ENCODE data around the gene LMNB1.
"Not testable (repeated sequence)": the region's sequence is repeated elsewhere in the genome, so short reads cannot be mapped to it uniquely, and the experiment has no call there.

LMNB1 gene

DNA sequence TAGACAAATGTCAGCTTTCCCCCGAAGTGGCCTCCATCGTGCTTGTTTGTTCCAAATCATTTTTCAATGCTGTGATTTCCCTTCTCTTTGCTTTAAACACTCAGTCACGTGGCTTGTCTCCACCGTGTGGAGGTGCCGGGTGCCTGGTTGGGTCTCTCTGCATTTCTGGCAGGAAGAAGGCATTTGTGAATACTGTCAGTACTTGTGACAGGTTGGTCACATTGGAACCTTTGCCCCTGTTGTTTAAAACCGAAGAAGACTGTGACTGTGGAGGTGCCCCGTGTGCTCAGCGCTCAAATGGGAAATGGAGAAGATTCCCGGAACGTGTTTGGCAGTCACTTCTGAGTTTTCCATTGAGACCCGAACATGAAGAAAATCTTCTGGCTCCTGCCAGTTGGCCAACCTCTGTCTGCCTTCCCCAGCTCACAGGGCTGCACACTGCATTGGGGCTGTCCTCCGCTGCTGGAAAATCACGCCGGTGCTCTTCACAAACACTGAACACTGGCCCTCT, 74.6 kb downstream of the LMNB1 start:
- H3K4me3 ChIP-seq (ENCODE audit: low read length), result no peak overlapping the region
- TF ChIP-seq ZNF274 (IDR thresholded peaks at IDR 0.05; ENCODE audit: low read depth, low read length), result no peak

DNA sequence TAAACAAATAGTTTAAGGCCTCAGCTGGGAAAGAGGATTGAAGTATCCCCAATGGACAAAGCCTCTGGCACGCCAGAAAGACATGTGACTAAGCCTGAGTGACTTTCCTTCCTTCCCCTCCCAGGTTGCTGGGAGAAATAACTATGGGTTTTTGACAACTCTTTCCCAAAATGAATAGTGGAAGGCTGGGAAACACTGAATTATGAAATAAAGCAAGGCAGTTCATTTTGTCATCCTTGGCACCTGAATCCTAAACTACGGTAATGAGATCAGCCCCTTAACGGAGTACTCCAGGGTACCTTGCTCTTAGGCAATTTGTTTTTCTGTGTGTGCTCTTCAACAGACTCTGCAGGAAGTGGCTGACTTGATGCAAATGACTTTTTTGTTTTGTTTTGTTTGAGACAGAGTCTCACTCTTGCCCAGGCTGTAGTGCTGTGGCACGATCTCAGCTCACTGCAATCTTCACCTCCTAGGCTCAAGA, 75.2 kb downstream of the LMNB1 start:
- H3K4me3 ChIP-seq (ENCODE audit: low read length), result no peak overlapping the region
- TF ChIP-seq ZNF274 (IDR thresholded peaks at IDR 0.05; ENCODE audit: low read depth, low read length), result no peak

DNA sequence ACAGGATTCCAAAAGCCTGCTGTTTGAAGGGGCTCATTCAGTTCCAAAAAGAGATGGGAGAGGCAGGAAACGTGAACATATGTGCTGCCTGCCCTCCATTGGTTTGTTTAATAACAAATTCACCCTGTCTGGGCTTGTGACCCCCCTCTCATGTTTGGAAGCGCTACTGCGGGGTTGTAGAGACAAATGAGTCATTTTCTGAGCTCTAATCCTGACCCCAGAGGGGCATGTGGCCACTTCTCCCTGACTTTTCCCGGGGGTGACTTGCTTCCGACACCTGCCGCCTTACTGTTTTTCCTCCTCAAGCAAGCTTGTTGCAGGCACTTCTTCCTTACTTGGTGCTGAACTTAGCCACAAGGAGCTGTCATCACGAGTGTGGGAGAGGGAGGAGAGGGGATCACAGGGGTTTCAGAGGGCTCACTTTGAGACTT, 75.9 kb downstream of the LMNB1 start:
- TF ChIP-seq ZNF274 (IDR thresholded peaks at IDR 0.05; ENCODE audit: low read depth, low read length), result no peak
- no peak overlapping the region for H3K4me3 ChIP-seq (ENCODE audit: low read length)

DNA sequence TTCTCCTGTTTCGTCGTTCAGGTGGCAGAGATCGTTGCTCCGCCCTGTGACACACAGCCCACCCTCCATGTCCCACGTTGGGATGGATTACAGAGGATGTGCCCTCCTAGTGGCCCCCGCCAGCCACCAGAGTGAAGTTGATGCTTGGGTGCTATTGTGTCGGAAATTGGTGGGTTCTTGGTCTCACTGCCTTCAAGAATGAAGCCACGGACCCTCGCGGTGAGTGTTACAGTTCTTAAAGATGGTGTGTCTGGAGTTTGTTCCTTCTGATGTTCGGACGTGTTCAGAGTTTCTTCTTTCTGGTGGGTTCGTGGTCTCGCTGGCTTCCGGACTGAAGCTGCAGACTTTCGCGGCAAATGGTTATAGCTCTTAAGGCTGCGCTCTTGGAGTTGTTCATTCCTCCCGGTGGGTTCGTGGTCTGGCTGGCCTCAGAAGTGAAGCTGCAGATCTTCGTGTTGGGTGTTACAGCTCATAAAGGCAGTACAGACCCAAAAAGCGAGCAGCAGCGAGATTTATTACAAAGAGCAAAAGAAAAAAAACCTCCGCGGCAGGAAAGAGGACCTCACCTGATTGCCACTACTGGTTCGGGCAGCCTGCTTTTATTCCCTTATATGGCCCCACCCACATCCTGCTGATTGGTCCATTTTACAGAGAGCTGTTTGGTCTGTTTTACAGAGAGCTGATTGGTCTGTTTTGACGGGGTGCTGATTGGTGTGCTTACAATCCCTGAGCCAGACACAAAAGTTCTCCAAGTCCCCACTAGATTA, 76.8 kb downstream of the LMNB1 start:
- H3K4me3 ChIP-seq (ENCODE audit: low read length), result not testable (repeated sequence)

DNA sequence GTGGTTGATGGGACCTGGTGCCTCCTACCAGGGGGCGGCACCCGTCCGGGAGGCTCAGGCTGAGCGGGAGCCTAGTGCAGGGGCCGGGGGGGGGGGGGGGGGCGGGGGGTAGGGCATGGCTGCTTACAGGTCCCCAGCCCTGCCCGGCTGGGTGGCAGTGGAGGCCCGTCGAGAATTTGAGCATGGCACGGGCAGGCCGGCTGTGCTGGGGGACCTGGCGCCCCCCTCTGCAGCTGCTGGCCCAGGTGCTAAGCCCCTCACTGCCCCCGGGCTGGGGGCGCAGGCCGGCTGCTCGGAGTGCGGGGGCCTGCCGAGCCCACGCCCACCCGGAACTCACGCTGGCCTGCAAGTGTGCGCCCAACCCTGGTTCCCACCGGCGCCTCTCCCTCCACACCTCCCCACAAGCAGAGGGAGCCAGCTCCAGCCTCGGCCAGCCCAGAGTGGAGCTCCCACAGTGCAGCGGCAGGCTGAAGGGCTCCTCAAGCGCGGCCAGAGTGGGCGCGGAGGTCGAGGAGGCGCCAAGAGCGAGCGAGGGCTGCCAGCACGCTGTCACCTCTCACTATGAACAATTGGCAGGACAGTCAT, 77.7 kb downstream of the LMNB1 start:
- no peak for TF ChIP-seq ZNF274 (IDR thresholded peaks at IDR 0.05; ENCODE audit: low read depth, low read length)
- H3K4me3 ChIP-seq (ENCODE audit: low read length), result no peak overlapping the region

DNA sequence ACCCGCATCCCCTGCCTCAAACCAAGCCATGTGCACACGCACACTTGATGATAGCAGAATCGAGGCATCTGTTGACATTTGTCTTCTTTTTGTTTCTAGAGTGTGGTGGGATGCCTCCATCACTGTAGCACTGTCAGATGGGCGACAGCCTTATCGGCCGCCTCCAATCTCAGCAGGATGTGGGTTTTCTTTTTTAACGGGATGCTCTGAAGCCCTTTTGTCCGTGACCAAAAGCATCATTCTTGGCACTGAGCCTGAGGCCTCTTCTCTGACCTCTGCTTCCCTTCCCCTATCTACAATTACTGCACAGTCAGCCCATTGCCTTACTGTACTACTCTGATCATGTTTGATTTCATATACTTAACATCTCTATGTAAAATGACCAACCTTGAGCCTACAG, 78.3 kb downstream of the LMNB1 start:
- no peak for TF ChIP-seq ZNF274 (IDR thresholded peaks at IDR 0.05; ENCODE audit: low read depth, low read length)

DNA sequence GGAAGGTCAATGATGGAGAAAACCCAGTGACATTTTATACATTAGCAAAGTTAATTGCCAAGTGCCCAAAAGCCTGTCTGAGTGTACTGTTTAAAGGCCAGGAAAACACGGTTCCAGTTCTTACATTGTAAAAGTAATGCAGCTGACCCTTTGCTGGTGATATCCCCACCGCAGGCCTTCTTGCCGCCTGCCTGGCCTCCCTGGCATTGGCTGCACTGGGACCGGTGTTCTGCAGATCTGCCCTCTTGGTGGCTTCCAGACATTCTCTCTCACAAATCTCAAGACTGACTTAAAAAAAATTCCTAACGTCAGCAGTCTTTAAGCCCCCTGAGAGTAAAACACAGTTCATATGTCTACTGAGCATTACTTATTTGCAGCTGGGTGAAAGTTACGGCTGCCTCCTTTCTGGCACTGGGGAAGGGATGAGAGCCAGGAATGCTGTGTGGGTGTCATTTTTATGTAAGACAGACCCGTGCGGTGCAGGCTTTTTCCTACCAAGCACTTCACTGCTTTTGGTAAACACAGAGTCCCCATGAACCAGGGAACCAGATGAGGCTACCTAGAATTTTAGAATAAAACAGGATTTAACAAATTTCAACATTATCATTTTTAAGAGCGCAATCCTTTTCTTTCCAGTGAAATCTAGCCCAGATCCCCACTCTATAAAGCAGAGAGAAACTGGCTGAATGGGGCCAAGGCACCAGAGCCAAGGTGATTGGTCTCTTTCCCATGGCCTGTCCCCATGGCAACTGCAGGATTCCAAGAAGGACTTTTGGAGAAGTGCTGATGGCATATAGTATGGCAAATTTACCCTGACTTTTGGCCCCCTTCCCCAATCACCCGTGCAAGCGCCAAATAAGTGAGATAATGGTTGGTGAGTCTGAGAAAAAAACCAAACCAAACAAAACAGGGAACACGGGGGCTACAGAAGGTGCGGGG, 80.8 kb downstream of the LMNB1 start:
- no peak overlapping the region for H3K4me3 ChIP-seq (ENCODE audit: low read length)
- no peak for TF ChIP-seq ZNF274 (IDR thresholded peaks at IDR 0.05; ENCODE audit: low read depth, low read length)

More for the DNA sequence above, 78.3 kb downstream of the LMNB1 start:
- no peak overlapping the region for H3K4me3 ChIP-seq (ENCODE audit: low read length)

DNA sequence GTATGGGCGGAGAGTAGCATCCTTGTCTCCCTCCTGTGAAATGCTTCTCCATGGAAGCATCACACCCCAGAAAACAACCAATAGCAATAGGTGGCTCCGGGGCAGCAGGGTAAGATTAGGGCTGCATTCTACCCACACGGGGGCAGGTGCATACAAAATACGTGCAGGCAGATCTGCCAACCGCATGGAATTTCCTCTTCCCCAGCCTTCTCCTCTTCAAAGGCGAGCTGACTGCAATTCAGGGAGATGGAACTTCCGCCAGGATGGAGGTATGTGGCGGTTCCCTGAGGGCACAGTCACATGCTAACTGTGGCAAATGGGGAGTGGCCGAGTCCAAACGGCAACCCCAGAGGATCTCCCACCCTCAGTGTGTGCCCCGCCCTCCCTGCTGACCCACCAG, 81.5 kb downstream of the LMNB1 start:
- no peak for TF ChIP-seq ZNF274 (IDR thresholded peaks at IDR 0.05; ENCODE audit: low read depth, low read length)
- H3K4me3 ChIP-seq (ENCODE audit: low read length), result no peak overlapping the region

DNA sequence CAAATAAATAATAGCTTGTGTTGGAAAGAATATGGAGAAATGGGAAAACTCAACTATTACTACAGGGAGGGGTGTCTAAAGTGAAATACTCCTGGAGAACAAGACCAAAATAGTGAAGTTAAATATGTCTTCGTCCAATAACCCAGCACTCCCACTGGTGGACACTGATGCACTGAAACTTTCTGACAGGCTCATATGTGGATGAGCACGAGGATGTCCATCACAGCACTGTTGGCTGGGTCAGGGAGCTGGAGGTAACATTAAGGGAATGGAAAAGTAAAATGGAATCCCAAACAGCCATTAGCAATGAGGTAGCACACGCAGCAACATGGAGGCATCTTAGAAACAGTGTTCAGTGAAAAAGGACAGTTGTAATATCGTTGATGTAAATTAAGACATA, 86.5 kb downstream of the LMNB1 start:
- H3K4me3 ChIP-seq (ENCODE audit: low read length), result no peak overlapping the region
- no peak for TF ChIP-seq ZNF274 (IDR thresholded peaks at IDR 0.05; ENCODE audit: low read depth, low read length)

DNA sequence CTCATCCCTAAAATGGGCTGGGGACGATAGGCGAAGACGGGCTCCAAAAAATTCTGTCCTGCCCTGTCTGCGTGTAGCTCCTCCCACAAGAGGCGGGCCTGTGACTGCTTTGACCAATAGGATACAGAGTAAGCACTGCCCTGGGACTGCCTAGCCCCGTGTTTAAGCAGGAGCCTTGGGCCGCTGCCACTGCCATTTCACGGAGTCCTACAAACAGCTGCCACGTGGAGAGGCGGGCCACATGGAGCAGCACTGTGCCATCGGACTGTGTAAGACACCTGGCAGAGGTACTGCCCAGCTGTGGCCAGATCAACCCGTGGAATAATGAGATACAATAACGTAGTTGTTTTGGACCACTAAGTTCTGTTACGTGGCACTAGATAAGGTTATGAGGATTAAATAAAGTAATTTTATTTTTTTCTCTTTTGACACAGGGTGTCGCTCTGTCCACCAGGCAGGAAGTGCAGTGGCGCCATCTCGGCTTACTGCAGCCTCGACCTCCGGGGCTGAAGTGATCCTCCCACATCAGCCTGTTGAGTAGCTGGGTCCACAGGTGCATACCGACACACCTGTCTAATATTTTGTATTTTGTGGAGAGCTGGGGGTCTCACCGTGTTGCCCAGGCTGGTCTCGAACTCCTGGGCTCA, 87.2 kb downstream of the LMNB1 start:
- TF ChIP-seq ZNF274 (IDR thresholded peaks at IDR 0.05; ENCODE audit: low read depth, low read length), result no peak
- no peak overlapping the region for H3K4me3 ChIP-seq (ENCODE audit: low read length)

DNA sequence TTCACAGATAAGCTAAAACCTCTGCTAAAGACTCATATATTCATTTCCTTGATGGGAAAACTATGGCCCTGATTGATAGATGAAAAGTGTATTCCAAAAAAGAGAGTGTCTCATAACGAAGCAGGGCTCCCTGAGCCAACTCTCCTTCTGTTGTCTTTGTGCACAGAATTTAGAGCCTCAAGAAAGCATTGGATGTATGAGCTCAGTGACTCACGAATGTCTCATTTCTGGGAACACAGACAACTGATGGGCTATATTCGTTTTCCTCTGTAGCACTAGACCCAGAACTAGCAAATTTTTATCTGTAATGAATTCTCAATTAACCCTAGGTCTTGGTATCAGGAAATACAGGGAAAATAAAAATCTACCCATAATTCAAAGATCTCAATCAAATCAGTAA, 88.4 kb downstream of the LMNB1 start:
- TF ChIP-seq ZNF274 (IDR thresholded peaks at IDR 0.05; ENCODE audit: low read depth, low read length), result no peak
- H3K4me3 ChIP-seq (ENCODE audit: low read length), result no peak overlapping the region

DNA sequence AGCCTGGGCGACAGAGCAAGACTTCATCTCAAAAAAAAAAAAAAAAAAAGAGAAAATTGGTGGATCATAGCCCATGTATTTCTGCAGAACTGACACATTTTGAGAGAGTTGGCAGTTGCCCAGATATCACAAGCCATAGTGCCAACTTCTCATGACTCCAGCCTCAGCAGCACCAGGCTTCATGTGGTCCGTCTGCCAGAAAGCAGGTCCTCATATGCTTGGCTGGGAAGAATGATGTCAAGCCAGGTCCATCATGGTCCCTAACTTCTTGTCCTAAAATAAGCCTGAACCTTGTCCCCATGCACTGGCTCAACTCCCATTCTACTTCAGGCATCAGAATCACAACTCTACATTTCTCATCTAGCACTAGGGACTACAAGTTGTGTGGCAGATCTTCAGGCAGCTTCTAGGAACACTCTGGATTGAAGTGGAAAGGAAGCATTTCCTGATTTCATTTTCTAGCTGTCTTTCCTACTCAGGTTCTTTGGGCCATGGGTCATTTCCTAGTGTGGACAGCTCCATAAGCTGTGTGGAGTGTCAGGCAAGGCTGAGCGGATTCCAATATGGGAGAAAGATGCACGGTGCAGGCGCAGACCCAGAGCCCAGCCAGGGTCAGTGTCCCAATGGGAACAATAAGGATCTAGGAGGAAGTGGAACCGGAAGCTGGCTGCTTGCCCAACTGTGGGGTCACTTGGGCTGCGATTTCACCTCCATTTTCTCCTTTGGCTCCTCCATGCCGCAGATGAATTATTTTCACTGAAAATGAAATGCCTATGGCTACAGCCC, 90.1 kb downstream of the LMNB1 start:
- no peak overlapping the region for H3K4me3 ChIP-seq (ENCODE audit: low read length)
- no peak for TF ChIP-seq ZNF274 (IDR thresholded peaks at IDR 0.05; ENCODE audit: low read depth, low read length)

DNA sequence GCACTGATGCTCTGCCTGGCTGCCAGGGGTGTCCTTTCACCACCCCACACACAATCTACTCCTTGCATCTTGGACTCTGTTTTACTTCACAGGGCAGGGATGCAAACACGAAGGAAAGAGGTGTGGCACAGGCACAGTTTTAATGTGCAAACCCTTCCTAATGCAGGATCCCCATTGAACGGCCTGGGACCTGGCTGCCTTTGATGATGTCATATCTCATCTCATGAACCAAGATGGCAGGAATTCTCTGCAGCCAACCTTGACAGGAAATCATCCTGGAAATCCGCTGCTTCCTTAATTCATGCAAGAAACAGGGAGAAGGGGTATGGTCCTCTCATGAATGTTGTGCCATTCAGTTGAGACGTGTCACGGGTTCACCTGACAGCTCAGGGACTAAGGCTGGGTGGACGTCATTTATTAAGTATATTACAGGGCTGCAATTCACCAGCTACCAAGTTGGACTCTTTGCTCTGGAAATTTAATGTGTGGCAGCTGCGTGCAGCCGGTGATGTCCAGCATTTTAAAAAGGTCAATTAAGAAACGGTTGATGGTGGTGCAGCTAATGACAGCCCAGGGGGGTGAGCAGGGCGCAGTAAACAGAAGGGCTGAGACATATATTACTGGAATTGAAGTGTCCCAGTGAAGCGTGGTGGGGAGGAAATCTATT, 91.5 kb downstream of the LMNB1 start:
- H3K4me3 ChIP-seq (ENCODE audit: low read length), result no peak overlapping the region
- TF ChIP-seq ZNF274 (IDR thresholded peaks at IDR 0.05; ENCODE audit: low read depth, low read length), result no peak
